ENCODE measurements around the gene CYP4A11.
"Not testable (repeated sequence)": the region's sequence is repeated elsewhere in the genome, so short reads cannot be mapped to it uniquely, and the experiment has no call there.

The CYP4A11 gene

DNA sequence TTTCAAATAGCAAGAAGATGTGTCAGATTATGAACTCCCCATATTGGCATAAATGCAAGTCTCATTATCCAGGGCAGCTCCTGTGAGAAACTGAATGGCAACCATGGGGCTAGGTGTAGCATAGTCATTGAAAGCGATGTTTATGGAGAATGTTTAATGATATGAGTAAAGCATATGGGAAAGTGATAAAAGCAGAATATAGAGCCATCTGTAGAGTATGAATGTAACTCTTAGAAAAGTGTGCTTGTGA lies 8.1 kb upstream of the CYP4A11 start:
- not testable (repeated sequence) for H3K27ac ChIP-seq (ENCODE audit: low read length); H3K9me3 ChIP-seq (ENCODE audit: control insufficient read depth in 2 of 2, low read length in 2 of 2); H3K4me1 ChIP-seq (ENCODE audit: control insufficient read depth, insufficient read depth, low read length); H3K4me3 ChIP-seq (ENCODE audit: low read length in 2 of 2); H3K9ac ChIP-seq (ENCODE audit: low read length in 2 of 2); H3K36me3 ChIP-seq (ENCODE audit: control insufficient read depth in 2 of 2, insufficient read depth in 2 of 2, low read length in 2 of 2); H3K27me3 ChIP-seq (ENCODE audit: control insufficient read depth in 1 of 2, insufficient read depth in 2 of 2, low read length in 2 of 2)

DNA sequence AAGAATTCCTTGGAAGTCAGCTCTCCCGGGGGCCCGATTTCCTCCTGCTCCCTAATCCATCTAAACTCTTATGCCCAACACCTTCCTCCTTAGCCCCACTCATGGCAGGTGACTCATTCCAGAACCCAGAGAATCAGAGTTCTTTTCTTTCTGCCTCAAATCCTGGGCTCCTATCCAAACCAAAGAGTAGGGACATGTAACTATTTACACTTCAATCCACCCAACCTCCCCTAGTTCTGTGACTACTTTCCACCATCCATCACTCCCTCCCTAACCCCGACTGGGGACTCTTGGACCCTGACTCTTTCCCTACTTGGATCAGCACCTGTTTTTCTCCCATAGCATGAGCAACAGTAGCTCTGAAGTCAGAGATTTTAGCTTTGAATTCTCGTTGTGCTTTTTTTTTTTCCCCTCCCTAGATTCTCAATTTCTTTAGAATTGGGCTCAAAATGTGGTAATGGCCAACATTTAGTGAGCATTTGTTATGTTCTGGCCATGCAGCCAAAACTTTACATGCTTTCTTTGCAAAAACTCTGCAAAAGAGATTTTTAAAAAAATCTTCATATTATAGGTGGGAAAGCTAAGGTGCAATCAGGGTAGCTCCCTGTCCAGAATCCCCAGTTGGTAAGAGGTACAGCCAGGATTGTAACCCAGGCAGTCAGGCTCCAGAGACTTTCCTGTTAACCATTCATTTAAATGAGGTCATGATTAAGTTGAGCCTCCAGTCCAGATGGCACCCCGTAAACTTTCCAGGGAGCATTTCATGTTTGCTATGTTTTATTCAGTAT lies 7.5 kb upstream of the CYP4A11 start:
- Histone ChIP-seq H3K4me3 (ENCODE audit: low read length in 2 of 2) (no peak overlapping the region), H3K4me1 (ENCODE audit: control insufficient read depth, insufficient read depth, low read length) (no peaks in the 10 kb centered on the region), H3K27ac (ENCODE audit: low read length) (no peak overlapping the region), H3K9me3 (ENCODE audit: control insufficient read depth in 2 of 2, low read length in 2 of 2) (no peaks in the 10 kb centered on the region), H3K36me3 (ENCODE audit: control insufficient read depth in 2 of 2, insufficient read depth in 2 of 2, low read length in 2 of 2) (no peaks in the 10 kb centered on the region), H3K27me3 (ENCODE audit: control insufficient read depth in 1 of 2, insufficient read depth in 2 of 2, low read length in 2 of 2) (no peaks in the 10 kb centered on the region), H3K9ac (ENCODE audit: low read length in 2 of 2) (no peak overlapping the region)

DNA sequence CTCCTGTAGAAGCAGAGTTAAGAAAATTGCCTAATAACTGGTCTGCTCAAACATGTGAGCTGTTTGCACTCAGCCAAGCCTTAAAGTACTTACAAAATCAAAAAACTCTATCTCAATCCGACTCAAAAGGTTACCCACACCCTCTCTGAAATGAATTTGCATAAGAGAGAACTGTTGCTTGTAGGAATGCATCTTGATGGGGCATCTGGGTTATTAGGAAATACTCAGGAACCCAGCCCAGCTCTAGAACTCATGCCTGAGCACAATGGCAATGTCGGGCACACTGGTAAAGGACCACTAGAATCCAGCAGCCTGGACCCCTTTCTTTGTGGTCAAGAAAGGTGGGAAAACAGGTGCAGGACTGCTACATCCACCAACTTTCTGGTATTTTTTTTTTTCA lies 6.4 kb upstream of the CYP4A11 start:
- not testable (repeated sequence) for H3K4me1 ChIP-seq (ENCODE audit: control insufficient read depth, insufficient read depth, low read length); H3K9ac ChIP-seq (ENCODE audit: low read length in 2 of 2); H3K27ac ChIP-seq (ENCODE audit: low read length)

DNA sequence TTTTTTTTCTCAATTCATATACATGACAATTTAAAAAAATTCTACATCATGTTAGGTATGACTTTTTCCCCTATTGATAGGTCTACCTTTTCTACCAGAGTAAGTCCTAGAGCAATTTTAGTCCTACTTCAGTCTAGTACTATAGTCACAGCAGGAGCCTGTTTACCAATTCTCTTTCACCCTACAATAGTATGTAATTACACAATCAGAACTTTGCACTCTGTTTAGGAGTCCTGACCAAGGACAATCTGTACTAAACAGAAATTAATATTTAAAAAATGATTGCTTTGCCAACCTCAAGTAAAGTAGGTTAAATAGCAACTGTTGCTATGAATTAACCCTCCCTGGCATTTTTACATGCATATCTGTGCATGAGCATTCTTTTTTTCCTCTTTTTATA lies 810 bp upstream of the CYP4A11 start:
- H3K9me3 ChIP-seq (ENCODE audit: control insufficient read depth in 2 of 2, low read length in 2 of 2): no peaks in the 10 kb centered on the region
- H3K9ac ChIP-seq (ENCODE audit: low read length in 2 of 2): no peak overlapping the region
- H3K4me3 ChIP-seq (ENCODE audit: low read length in 2 of 2): no peak overlapping the region
- H3K27me3 ChIP-seq (ENCODE audit: control insufficient read depth in 1 of 2, insufficient read depth in 2 of 2, low read length in 2 of 2): no peaks in the 10 kb centered on the region
- H3K4me1 ChIP-seq (ENCODE audit: control insufficient read depth, insufficient read depth, low read length): no peaks in the 10 kb centered on the region
- H3K27ac ChIP-seq (ENCODE audit: low read length): no peak overlapping the region
- no peaks in the 10 kb centered on the region for H3K36me3 ChIP-seq (ENCODE audit: control insufficient read depth in 2 of 2, insufficient read depth in 2 of 2, low read length in 2 of 2)

More for the DNA sequence above, 6.4 kb upstream of the CYP4A11 start:
- H3K36me3 ChIP-seq (ENCODE audit: control insufficient read depth in 2 of 2, insufficient read depth in 2 of 2, low read length in 2 of 2); H3K27me3 ChIP-seq (ENCODE audit: control insufficient read depth in 1 of 2, insufficient read depth in 2 of 2, low read length in 2 of 2); H3K4me3 ChIP-seq (ENCODE audit: low read length in 2 of 2); H3K9me3 ChIP-seq (ENCODE audit: control insufficient read depth in 2 of 2, low read length in 2 of 2): not testable (repeated sequence)

DNA sequence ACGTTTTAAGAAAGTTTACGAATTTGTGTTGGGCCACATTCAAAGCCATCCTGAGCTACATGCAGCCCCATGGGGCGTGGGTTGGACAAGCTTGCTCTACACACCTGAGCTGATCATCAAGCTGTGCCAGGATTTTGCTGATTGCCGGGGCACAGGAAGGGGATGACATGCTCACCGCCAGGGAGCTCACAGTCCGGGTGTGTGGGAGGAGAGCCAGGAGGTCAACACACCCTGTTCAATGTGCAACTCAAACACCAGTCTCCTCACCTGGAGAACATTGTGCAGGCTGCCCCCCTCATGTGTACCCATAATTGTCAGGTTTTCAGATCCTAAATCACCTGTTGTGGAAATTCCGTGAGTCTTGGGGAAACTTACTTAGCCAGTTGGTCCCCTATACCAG lies 969 bp downstream of the CYP4A11 start:
- Histone ChIP-seq H3K9me3 (ENCODE audit: control insufficient read depth in 2 of 2, low read length in 2 of 2) (no peaks in the 10 kb centered on the region), H3K27ac (ENCODE audit: low read length) (no peak overlapping the region), H3K27me3 (ENCODE audit: control insufficient read depth in 1 of 2, insufficient read depth in 2 of 2, low read length in 2 of 2) (no peaks in the 10 kb centered on the region), H3K4me1 (ENCODE audit: control insufficient read depth, insufficient read depth, low read length) (no peaks in the 10 kb centered on the region), H3K9ac (ENCODE audit: low read length in 2 of 2) (no peak overlapping the region), H3K36me3 (ENCODE audit: control insufficient read depth in 2 of 2, insufficient read depth in 2 of 2, low read length in 2 of 2) (no peaks in the 10 kb centered on the region), H3K4me3 (ENCODE audit: low read length in 2 of 2) (no peak overlapping the region)

DNA sequence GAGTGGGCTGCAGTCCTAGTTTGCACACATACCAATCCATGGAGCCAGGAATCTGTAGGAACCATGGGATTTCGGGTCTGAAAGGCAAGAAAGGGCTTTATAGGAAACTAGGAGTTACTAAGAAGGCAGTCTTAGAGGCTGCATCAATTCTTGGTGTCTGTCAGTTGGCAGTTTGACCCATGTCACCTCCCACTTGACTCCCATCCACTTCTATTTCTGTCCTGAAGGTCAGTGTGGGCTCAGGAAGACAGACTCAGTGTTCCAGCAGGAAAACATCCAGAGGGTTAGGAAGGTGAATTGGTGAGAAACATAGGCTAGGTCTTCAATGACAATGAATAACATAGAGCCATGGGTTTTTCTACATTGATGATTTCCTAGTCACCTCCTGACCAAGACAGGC lies 4.0 kb downstream of the CYP4A11 start:
- no peak overlapping the region for H3K4me3 ChIP-seq (ENCODE audit: low read length in 2 of 2)
- H3K36me3 ChIP-seq (ENCODE audit: control insufficient read depth in 2 of 2, insufficient read depth in 2 of 2, low read length in 2 of 2): no peaks in the 10 kb centered on the region
- H3K4me1 ChIP-seq (ENCODE audit: control insufficient read depth, insufficient read depth, low read length): no peaks in the 10 kb centered on the region
- no peak overlapping the region for H3K9ac ChIP-seq (ENCODE audit: low read length in 2 of 2)
- H3K9me3 ChIP-seq (ENCODE audit: control insufficient read depth in 2 of 2, low read length in 2 of 2): no peaks in the 10 kb centered on the region
- no peak overlapping the region for H3K27ac ChIP-seq (ENCODE audit: low read length)
- no peaks in the 10 kb centered on the region for H3K27me3 ChIP-seq (ENCODE audit: control insufficient read depth in 1 of 2, insufficient read depth in 2 of 2, low read length in 2 of 2)

DNA sequence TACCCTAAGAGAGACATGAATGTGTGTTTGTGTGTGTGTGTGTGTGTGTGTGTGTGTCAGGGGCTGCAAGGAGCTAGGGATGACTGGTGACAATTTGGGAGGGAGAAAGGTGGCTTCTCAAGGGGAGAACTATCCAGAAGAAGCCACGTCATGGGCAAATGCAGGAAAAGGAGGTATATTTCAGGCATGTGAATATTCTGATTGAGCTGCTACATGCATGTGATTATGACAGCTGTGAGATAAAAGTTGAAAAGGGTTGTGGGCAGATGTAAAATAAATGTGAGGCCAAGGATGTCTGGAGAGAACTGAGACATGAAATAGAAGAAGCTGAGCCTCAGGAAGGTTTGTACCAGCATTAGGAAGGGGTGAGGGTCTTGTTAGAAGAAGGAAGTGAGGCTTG lies 4.5 kb downstream of the CYP4A11 start:
- Histone ChIP-seq H3K27ac (ENCODE audit: low read length) (no peak overlapping the region), H3K36me3 (ENCODE audit: control insufficient read depth in 2 of 2, insufficient read depth in 2 of 2, low read length in 2 of 2) (no peaks in the 10 kb centered on the region), H3K4me1 (ENCODE audit: control insufficient read depth, insufficient read depth, low read length) (no peaks in the 10 kb centered on the region), H3K9me3 (ENCODE audit: control insufficient read depth in 2 of 2, low read length in 2 of 2) (no peaks in the 10 kb centered on the region), H3K9ac (ENCODE audit: low read length in 2 of 2) (no peak overlapping the region), H3K27me3 (ENCODE audit: control insufficient read depth in 1 of 2, insufficient read depth in 2 of 2, low read length in 2 of 2) (no peaks in the 10 kb centered on the region), H3K4me3 (ENCODE audit: low read length in 2 of 2) (no peak overlapping the region)

DNA sequence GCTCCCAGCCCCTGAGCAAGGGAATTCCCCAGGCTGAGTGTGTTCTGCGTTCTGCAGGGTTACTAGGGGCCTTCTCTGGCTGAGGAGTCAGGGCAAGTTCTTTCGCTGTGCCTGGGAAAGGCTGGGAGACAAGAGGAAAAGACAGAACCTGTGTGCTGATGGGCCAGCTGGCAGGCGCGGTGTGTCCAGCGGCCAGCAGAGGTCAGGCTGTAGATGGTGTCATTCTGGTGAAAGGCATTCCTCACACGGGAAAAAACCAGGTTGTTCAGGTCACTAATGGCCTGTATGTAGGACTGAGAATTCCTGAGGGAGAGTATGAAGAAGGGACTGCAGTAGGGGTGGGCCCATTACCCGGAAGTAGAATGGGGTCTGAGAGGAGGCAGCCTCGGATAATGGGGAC lies 6.4 kb downstream of the CYP4A11 start:
- not testable (repeated sequence) for H3K4me1 ChIP-seq (ENCODE audit: control insufficient read depth, insufficient read depth, low read length); H3K9me3 ChIP-seq (ENCODE audit: control insufficient read depth in 2 of 2, low read length in 2 of 2); H3K9ac ChIP-seq (ENCODE audit: low read length in 2 of 2)

DNA sequence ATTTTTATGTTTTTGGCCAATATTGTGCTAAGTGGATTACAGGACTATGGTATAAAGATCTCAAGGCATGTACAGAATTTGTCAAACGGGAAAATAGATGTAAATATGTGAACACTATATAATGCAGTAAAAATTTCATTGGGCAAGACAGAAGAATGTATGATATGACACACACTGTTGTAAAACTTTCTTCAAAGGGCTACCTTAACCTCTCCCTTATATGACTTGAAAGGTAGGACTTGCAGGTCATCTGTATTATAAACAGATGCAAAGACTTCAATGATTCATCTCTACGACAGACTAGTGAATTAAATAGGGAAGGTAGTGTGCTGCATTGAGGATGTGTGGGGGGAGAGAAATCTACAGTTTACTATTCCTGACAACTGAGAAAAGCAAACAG lies 9.3 kb downstream of the CYP4A11 start:
- H3K27me3 ChIP-seq (ENCODE audit: control insufficient read depth in 1 of 2, insufficient read depth in 2 of 2, low read length in 2 of 2); H3K9me3 ChIP-seq (ENCODE audit: control insufficient read depth in 2 of 2, low read length in 2 of 2); H3K4me1 ChIP-seq (ENCODE audit: control insufficient read depth, insufficient read depth, low read length); H3K9ac ChIP-seq (ENCODE audit: low read length in 2 of 2); H3K27ac ChIP-seq (ENCODE audit: low read length); H3K36me3 ChIP-seq (ENCODE audit: control insufficient read depth in 2 of 2, insufficient read depth in 2 of 2, low read length in 2 of 2); H3K4me3 ChIP-seq (ENCODE audit: low read length in 2 of 2): not testable (repeated sequence)

More for the DNA sequence above, 6.4 kb downstream of the CYP4A11 start:
- not testable (repeated sequence) for H3K27me3 ChIP-seq (ENCODE audit: control insufficient read depth in 1 of 2, insufficient read depth in 2 of 2, low read length in 2 of 2); H3K27ac ChIP-seq (ENCODE audit: low read length); H3K36me3 ChIP-seq (ENCODE audit: control insufficient read depth in 2 of 2, insufficient read depth in 2 of 2, low read length in 2 of 2); H3K4me3 ChIP-seq (ENCODE audit: low read length in 2 of 2)

DNA sequence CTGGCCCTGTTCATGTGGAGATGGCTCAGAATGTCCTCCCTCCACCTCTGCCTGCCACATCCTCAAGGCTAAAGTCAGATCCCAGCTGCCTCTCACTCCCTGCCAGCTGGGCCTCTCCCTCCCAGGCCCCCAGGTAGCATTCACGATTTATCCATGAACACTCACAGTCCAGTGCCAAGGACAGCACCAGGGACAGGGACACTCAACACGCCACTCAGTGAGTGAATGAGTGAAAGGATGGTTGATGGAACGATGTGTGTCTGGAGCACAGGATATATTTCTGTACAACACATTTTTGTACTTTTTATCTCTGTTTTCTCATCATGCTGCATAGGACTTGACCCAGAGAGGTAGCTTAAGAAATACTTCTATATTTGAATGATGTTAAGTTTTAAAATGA lies 10.1 kb downstream of the CYP4A11 start:
- Histone ChIP-seq H3K36me3 (ENCODE audit: control insufficient read depth in 2 of 2, insufficient read depth in 2 of 2, low read length in 2 of 2) (no peaks in the 10 kb centered on the region), H3K27ac (ENCODE audit: low read length) (no peak overlapping the region), H3K4me1 (ENCODE audit: control insufficient read depth, insufficient read depth, low read length) (no peaks in the 10 kb centered on the region), H3K27me3 (ENCODE audit: control insufficient read depth in 1 of 2, insufficient read depth in 2 of 2, low read length in 2 of 2) (no peaks in the 10 kb centered on the region), H3K9ac (ENCODE audit: low read length in 2 of 2) (no peak overlapping the region), H3K4me3 (ENCODE audit: low read length in 2 of 2) (no peak overlapping the region), H3K9me3 (ENCODE audit: control insufficient read depth in 2 of 2, low read length in 2 of 2) (no peaks in the 10 kb centered on the region)

DNA sequence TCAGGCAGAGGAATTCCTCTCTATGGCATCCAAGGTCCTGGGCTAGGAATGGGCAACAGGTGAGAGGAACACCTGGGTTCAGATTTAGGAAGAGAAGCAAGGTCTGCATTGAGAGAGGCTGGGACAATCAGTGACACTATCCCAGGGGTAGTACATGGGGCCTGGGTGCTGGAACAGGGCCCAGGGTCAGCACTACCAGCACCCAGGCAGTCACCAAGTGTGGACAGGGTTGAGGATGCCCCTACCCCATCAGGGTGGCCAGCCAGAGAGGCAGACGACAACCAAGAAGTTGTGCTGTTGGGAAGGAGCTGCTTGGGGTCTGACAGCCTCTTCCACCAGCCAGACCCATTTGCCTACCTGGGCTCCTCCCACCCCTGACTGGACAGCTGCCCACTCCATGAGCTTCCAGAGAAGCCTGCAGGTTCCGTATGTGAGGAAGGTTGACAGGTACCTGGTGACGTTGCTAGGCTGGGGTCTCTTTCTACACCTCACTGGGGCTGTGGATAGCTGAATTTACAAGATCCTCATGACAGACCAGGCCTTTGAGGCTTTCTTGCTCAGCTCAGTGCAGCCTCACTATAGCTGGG lies 13.9 kb downstream of the CYP4A11 start:
- Histone ChIP-seq H3K9me3 (ENCODE audit: control insufficient read depth in 2 of 2, low read length in 2 of 2) (no peaks in the 10 kb centered on the region), H3K4me1 (ENCODE audit: control insufficient read depth, insufficient read depth, low read length) (no peaks in the 10 kb centered on the region), H3K27me3 (ENCODE audit: control insufficient read depth in 1 of 2, insufficient read depth in 2 of 2, low read length in 2 of 2) (no peaks in the 10 kb centered on the region), H3K27ac (ENCODE audit: low read length) (no peak overlapping the region), H3K4me3 (ENCODE audit: low read length in 2 of 2) (no peak overlapping the region), H3K36me3 (ENCODE audit: control insufficient read depth in 2 of 2, insufficient read depth in 2 of 2, low read length in 2 of 2) (no peaks in the 10 kb centered on the region), H3K9ac (ENCODE audit: low read length in 2 of 2) (no peak overlapping the region)
